Measurements from ENCODE around the gene B3GALNT1.
"Not testable (repeated sequence)": the region's sequence is repeated elsewhere in the genome, so short reads cannot be mapped to it uniquely, and the experiment has no call there.

B3GALNT1 gene

GRCh38 chr3:161083131-161083530 is 22.0 kb downstream of the B3GALNT1 start:
- no peak for DNase-seq

GRCh38 chr3:161082063-161082462 is 23.1 kb downstream of the B3GALNT1 start:
- no peak for DNase-seq

GRCh38 chr3:161081633-161082032 is 23.5 kb downstream of the B3GALNT1 start:
- no peak for DNase-seq

GRCh38 chr3:161073181-161073580 is 32.0 kb downstream of the B3GALNT1 start:
- DNase-seq, result no peak

GRCh38 chr3:161072751-161073150 is 32.4 kb downstream of the B3GALNT1 start:
- no peak for DNase-seq

- no peak for DNase-seq
These were observed 32.9 kb downstream of the B3GALNT1 start for GRCh38 chr3:161072211-161072621.

- no peak for DNase-seq
These were observed 34.0 kb downstream of the B3GALNT1 start for GRCh38 chr3:161070980-161071663.

- DNase-seq, result no peak
These were observed 34.8 kb downstream of the B3GALNT1 start for GRCh38 chr3:161070252-161070930.

GRCh38 chr3:161069511-161070251 is 35.5 kb downstream of the B3GALNT1 start:
- no peak for DNase-seq

GRCh38 chr3:161067335-161067734 is 37.8 kb downstream of the B3GALNT1 start:
- no peak for DNase-seq

- no peak for DNase-seq
These were observed 38.2 kb downstream of the B3GALNT1 start for GRCh38 chr3:161066930-161067329.

- no peak for DNase-seq
These were observed 40.7 kb downstream of the B3GALNT1 start for GRCh38 chr3:161064413-161064812.

GRCh38 chr3:161054860-161055604 is 50.1 kb downstream of the B3GALNT1 start:
- no peak for DNase-seq

GRCh38 chr3:161051856-161052255 is 53.3 kb downstream of the B3GALNT1 start:
- no peak for DNase-seq

GRCh38 chr3:161050935-161051334 is 54.2 kb downstream of the B3GALNT1 start:
- DNase-seq, result no peak

- DNase-seq, result no peak
These were observed 55.4 kb downstream of the B3GALNT1 start for GRCh38 chr3:161049683-161050248.

GRCh38 chr3:161043336-161044035 is 61.7 kb downstream of the B3GALNT1 start:
- no peak for DNase-seq

GRCh38 chr3:161042023-161042501 is 63.1 kb downstream of the B3GALNT1 start:
- peak; percentile 19 for DNase-seq

GRCh38 chr3:161038725-161039124 is 66.4 kb downstream of the B3GALNT1 start:
- no peak for DNase-seq

GRCh38 chr3:161035711-161036110 is 69.4 kb downstream of the B3GALNT1 start:
- no peak for DNase-seq

GRCh38 chr3:161034913-161035550 is 70.1 kb downstream of the B3GALNT1 start:
- not testable (repeated sequence) for DNase-seq

Data from right kidney (tissue), 1 donor.